ENCODE results near the gene WNT7A.

The WNT7A gene

DNA sequence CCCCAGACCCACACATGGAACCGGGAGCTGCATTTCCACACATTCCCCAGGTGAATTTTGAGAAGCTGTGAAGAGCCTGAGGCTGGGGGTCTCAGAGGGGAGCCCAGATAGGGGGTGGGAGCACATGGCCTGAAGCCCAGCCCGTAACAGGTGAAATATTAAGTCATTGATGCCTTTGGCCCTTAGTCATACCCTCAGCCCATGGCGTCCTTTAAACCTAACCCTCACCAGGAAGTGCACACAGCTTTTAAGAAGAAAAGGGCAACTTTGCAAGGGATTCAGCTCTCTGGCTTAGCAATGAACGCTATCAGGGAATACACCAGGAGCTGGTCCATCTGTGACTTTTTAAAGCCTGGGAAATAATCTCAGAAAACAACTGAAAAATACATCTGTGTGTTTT, 40.6 kb downstream of the WNT7A start:
- H3K4me1 Mint-ChIP-seq = no peaks in the 10 kb centered on the region
- TF ChIP-seq, protein P1, sequence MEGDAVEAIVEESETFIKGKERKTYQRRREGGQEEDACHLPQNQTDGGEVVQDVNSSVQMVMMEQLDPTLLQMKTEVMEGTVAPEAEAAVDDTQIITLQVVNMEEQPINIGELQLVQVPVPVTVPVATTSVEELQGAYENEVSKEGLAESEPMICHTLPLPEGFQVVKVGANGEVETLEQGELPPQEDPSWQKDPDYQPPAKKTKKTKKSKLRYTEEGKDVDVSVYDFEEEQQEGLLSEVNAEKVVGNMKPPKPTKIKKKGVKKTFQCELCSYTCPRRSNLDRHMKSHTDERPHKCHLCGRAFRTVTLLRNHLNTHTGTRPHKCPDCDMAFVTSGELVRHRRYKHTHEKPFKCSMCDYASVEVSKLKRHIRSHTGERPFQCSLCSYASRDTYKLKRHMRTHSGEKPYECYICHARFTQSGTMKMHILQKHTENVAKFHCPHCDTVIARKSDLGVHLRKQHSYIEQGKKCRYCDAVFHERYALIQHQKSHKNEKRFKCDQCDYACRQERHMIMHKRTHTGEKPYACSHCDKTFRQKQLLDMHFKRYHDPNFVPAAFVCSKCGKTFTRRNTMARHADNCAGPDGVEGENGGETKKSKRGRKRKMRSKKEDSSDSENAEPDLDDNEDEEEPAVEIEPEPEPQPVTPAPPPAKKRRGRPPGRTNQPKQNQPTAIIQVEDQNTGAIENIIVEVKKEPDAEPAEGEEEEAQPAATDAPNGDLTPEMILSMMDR (IDR thresholded peaks at IDR 0.05) = no peak
- H3K36me3 Mint-ChIP-seq (ENCODE audit: low read depth) = no peaks in the 10 kb centered on the region
- no peak for DNase-seq
- H3K9me3 Mint-ChIP-seq = no peaks in the 10 kb centered on the region
- no peak overlapping the region for H3K27ac Mint-ChIP-seq
- peaks cover 43% of the 10 kb centered on the region for H3K27me3 Mint-ChIP-seq (ENCODE audit: low read depth, poor library complexity)
- no peak overlapping the region for H3K4me3 Mint-ChIP-seq

DNA sequence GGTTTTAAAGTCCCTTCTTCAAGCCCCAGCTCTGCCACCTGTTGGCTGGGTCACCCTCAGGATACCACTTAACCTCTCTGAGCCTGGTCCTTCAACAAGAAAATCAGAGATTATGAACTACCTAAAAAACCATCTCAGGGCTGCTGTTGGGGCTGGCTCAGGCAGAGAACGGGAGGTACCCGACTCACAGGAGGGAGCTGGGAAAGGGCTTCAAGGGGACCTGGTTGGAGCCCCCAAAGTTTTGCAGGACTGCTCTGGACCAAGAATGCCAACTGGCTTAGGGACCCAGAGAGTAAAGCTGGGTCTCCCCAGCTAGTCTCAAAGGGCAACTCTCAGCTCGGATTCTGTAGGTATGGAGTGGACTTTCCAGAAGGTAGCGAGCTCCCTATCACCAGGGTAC, 41.5 kb downstream of the WNT7A start:
- H3K4me3 Mint-ChIP-seq = no peak overlapping the region
- no peak overlapping the region for H3K27ac Mint-ChIP-seq
- no peak for DNase-seq
- H3K9me3 Mint-ChIP-seq = no peaks in the 10 kb centered on the region
- no peaks in the 10 kb centered on the region for H3K4me1 Mint-ChIP-seq
- TF ChIP-seq, protein P1 (IDR thresholded peaks at IDR 0.05) = no peak
- H3K27me3 Mint-ChIP-seq (ENCODE audit: low read depth, poor library complexity) = peaks cover 41% of the 10 kb centered on the region
- no peaks in the 10 kb centered on the region for H3K36me3 Mint-ChIP-seq (ENCODE audit: low read depth)

- peaks cover 44% of the 10 kb centered on the region for H3K27me3 Mint-ChIP-seq (ENCODE audit: low read depth, poor library complexity)
Measured at GRCh38 chr3:13837751-13838150, 42.1 kb downstream of the WNT7A start.

DNA sequence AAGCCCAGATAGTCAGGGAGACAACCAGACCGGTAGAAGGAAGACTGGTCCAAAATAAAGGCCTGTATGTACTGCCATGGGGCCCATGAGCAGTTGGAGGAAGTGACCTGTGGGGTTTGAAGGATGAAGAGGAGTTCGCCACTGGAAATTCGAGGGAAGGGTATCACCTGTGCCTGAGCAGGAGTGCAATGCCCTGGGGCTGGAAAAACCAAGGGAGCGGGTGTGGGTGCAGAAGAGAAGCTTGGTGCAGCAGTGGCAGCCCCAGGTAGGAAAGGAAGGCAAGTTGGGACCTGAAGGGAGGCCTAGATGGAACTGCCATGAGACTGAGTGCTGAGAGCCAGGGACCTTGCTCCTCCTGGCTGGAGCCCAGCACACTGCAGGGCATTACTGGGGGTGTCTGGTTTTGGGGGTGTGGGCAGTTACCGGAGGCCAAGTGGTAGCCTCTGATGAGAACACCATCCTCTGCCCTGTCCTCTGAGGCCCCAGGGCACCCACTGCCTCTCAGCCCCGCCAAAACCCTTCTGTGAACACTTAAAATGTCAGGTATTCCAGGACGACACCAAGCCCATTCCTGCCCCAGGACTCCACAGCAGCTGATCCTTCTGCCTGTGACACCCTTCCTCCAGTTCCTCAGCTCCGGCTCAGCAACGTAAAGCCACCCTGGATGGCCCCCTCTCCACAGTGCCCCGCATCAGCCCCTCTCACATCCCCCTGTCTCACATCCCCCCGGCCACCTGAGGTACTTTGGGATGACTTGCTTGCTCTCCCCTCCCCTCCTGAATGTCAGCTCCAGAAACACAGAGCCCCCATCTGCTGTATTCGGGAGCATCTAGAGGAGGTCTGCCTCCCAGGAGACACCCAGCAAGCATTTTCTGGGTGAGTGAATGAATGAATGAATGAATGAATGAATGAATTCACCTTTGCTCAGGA, 42.9 kb downstream of the WNT7A start:
- Mint-ChIP-seq H3K27ac (no peak overlapping the region), H3K9me3 (no peaks in the 10 kb centered on the region), H3K36me3 (ENCODE audit: low read depth) (no peaks in the 10 kb centered on the region), H3K4me3 (no peak overlapping the region), H3K27me3 (ENCODE audit: low read depth, poor library complexity) (peaks cover 51% of the 10 kb centered on the region), H3K4me1 (no peaks in the 10 kb centered on the region)
- TF ChIP-seq, protein P1 (IDR thresholded peaks at IDR 0.05) = no peak
- DNase-seq = no peak

More at GRCh38 chr3:13837751-13838150, 42.1 kb downstream of the WNT7A start:
- no peak for DNase-seq
- Mint-ChIP-seq H3K27ac (no peak overlapping the region), H3K9me3 (no peaks in the 10 kb centered on the region), H3K4me3 (no peak overlapping the region), H3K4me1 (no peaks in the 10 kb centered on the region), H3K36me3 (ENCODE audit: low read depth) (no peaks in the 10 kb centered on the region)
- TF ChIP-seq, protein P1 (IDR thresholded peaks at IDR 0.05) = no peak

DNA sequence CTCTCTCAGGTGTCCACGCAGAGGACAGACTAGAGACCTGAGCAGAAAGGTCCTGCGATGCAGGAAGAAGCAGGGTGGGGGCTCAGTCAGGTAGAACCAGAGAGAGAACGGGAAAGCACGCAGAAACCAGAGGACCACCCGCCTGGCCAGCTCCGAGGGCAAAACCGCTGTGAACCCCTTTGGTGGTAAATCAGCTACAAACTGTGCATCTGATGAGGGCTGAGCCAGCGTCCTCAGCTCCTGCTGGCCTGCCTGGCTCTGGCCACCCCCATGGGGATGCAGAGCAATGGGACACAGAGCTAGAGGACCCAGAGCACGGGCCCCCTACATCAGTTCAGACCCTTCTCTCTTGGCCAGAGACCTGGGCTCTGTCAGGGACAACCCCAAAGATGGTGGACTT, 44.6 kb downstream of the WNT7A start:
- no peak for DNase-seq
- Mint-ChIP-seq H3K27ac (no peak overlapping the region), H3K27me3 (ENCODE audit: low read depth, poor library complexity) (peaks cover 63% of the 10 kb centered on the region), H3K4me1 (no peaks in the 10 kb centered on the region), H3K36me3 (ENCODE audit: low read depth) (no peaks in the 10 kb centered on the region), H3K4me3 (no peak overlapping the region), H3K9me3 (no peaks in the 10 kb centered on the region)
- TF ChIP-seq, protein P1 (IDR thresholded peaks at IDR 0.05) = no peak
